ENCODE data around the gene TM9SF3.

Gene TM9SF3

GRCh38 chr10:96606946-96607345 lies 20.1 kb upstream of the TM9SF3 start:
- POLR2A ChIA-PET (ENCODE audit: low non-redundant PET) = no interaction called here
- DNase-seq (ENCODE audit: low spot score) = no peak
- no peak overlapping the region for H3K27ac ChIP-seq
- TF ChIP-seq CTCF (conservative IDR thresholded peaks at IDR 0.05; ENCODE audit: low read depth) = no peak
- CTCF ChIA-PET = no interaction called here

GRCh38 chr10:96606216-96606615 lies 19.4 kb upstream of the TM9SF3 start:
- POLR2A ChIA-PET (ENCODE audit: low non-redundant PET) = no interaction called here
- no peak for DNase-seq (ENCODE audit: low spot score)
- no peak overlapping the region for H3K27ac ChIP-seq
- CTCF ChIA-PET = interaction anchor here (0.6 kb wide), 1 partner anchor 139 kb away, joined by 6 read pairs; no protein-coding TSS in a partner anchor
- TF ChIP-seq CTCF (conservative IDR thresholded peaks at IDR 0.05; ENCODE audit: low read depth) = no peak

- ChIA-PET POLR2A (ENCODE audit: low non-redundant PET) (interaction anchor here (0.7 kb wide), 1 partner anchor 13 kb away, joined by 4 read pairs; no protein-coding TSS in a partner anchor), CTCF (interaction anchor here (0.6 to 1.0 kb wide), 2 partner anchors 87 to 657 kb away, joined by 4 read pairs; partner anchors contain the start of gene TLL2)
- no peak overlapping the region for H3K27ac ChIP-seq
- no peak for TF ChIP-seq CTCF (conservative IDR thresholded peaks at IDR 0.05; ENCODE audit: low read depth)
- DNase-seq (ENCODE audit: low spot score) = no peak
These were observed 13.5 kb upstream of the TM9SF3 start for GRCh38 chr10:96600337-96600736.

- CTCF ChIA-PET = interaction anchor here (1.1 kb wide), 1 partner anchor 42 kb away, joined by 7 read pairs; no protein-coding TSS in a partner anchor
These were observed 12.0 kb upstream of the TM9SF3 start for GRCh38 chr10:96598846-96599245.

GRCh38 chr10:96596422-96597407 lies 9.9 kb upstream of the TM9SF3 start:
- POLR2A ChIA-PET (ENCODE audit: low non-redundant PET) = no interaction called here
- CTCF ChIA-PET = interaction anchor here (0.6 kb wide), 1 partner anchor 18 kb away, joined by 3 read pairs; no protein-coding TSS in a partner anchor
- H3K27ac ChIP-seq = no peak overlapping the region
- no peak for DNase-seq (ENCODE audit: low spot score)
- TF ChIP-seq CTCF (conservative IDR thresholded peaks at IDR 0.05; ENCODE audit: low read depth) = no peak

More at GRCh38 chr10:96598846-96599245, 12.0 kb upstream of the TM9SF3 start:
- no peak overlapping the region for H3K27ac ChIP-seq
- no peak for TF ChIP-seq CTCF (conservative IDR thresholded peaks at IDR 0.05; ENCODE audit: low read depth)
- no peak for DNase-seq (ENCODE audit: low spot score)
- POLR2A ChIA-PET (ENCODE audit: low non-redundant PET) = no interaction called here

GRCh38 chr10:96595741-96596140 lies 8.9 kb upstream of the TM9SF3 start:
- CTCF ChIA-PET = interaction anchor here (0.5 kb wide), 1 partner anchor 125 kb away, joined by 3 read pairs; no protein-coding TSS in a partner anchor
- H3K27ac ChIP-seq = no peak overlapping the region
- TF ChIP-seq CTCF (conservative IDR thresholded peaks at IDR 0.05; ENCODE audit: low read depth) = no peak
- POLR2A ChIA-PET (ENCODE audit: low non-redundant PET) = no interaction called here
- DNase-seq (ENCODE audit: low spot score) = no peak

All from RWPE1 (cell line).